ENCODE data around the gene PPP5C.

Gene PPP5C

GRCh38 chr19:46404753-46405468 lies 58.0 kb downstream of the PPP5C start:
- TF ChIP-seq, protein P1, sequence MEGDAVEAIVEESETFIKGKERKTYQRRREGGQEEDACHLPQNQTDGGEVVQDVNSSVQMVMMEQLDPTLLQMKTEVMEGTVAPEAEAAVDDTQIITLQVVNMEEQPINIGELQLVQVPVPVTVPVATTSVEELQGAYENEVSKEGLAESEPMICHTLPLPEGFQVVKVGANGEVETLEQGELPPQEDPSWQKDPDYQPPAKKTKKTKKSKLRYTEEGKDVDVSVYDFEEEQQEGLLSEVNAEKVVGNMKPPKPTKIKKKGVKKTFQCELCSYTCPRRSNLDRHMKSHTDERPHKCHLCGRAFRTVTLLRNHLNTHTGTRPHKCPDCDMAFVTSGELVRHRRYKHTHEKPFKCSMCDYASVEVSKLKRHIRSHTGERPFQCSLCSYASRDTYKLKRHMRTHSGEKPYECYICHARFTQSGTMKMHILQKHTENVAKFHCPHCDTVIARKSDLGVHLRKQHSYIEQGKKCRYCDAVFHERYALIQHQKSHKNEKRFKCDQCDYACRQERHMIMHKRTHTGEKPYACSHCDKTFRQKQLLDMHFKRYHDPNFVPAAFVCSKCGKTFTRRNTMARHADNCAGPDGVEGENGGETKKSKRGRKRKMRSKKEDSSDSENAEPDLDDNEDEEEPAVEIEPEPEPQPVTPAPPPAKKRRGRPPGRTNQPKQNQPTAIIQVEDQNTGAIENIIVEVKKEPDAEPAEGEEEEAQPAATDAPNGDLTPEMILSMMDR (IDR thresholded peaks at IDR 0.05; ENCODE audit: insufficient read depth, missing control alignments) = peak; percentile 1
- FAIRE-seq = no peak
- DNase-seq (ENCODE audit: insufficient read length, low spot score) = no peak

DNA sequence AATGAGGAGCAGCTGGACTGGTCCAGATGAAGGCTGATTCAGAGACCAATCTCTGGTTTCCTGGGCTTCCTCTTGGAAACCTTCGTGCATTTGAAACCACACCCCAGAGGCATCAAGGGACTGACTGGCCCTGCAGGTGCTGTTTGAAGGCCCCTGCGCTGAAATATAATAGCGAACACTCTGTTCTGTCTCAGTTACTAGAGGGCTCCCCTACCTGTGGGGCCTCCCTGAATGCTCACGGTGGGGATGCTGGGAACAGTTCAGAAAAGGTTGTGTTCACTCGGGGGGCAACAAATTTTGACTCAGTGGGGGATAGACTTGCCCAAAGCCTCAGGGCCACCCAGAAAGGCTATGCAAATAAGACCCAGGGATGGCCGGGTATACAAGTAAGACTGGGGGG lies 60.1 kb downstream of the PPP5C start:
- no peak for DNase-seq (ENCODE audit: insufficient read length, low spot score)
- TF ChIP-seq, protein P1 (IDR thresholded peaks at IDR 0.05; ENCODE audit: insufficient read depth, missing control alignments) = no peak
- FAIRE-seq = no peak

- FAIRE-seq (no peak), DNase-seq (ENCODE audit: insufficient read length, low spot score) (no peak)
- TF ChIP-seq, protein P1 (IDR thresholded peaks at IDR 0.05; ENCODE audit: insufficient read depth, missing control alignments) = no peak
These were observed 61.2 kb downstream of the PPP5C start for GRCh38 chr19:46407856-46408663.

- DNase-seq (ENCODE audit: insufficient read length, low spot score) = no peak
- FAIRE-seq = no peak
- TF ChIP-seq, protein P1 (IDR thresholded peaks at IDR 0.05; ENCODE audit: insufficient read depth, missing control alignments) = no peak
These were observed 61.8 kb downstream of the PPP5C start for GRCh38 chr19:46408664-46409039.

DNA sequence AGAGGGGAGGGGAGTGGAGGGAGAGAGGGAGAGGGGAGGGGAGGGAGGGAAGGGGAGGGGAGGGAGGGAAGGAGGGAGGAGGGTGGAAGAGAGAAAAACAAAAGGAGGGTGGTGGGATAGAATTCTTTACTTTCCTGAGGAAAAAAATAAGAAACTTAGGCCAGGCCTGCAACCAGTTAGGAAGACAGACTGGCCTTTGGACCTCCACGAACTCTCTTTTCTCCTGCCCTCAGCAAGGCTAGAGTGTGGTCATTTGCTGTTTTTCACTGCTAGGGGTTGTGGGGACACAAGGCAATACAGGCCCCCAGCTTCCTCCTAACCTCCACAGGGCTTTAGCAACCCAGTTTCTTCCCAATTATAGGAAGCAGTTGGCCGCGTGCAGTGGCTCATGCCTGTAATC lies 62.3 kb downstream of the PPP5C start:
- TF ChIP-seq, protein P1 (IDR thresholded peaks at IDR 0.05; ENCODE audit: insufficient read depth, missing control alignments) = no peak
- DNase-seq (ENCODE audit: insufficient read length, low spot score) (no peak), FAIRE-seq (no peak)

- TF ChIP-seq, protein P1 (IDR thresholded peaks at IDR 0.05; ENCODE audit: insufficient read depth, missing control alignments) = no peak
- FAIRE-seq (no peak), DNase-seq (ENCODE audit: insufficient read length, low spot score) (no peak)
These were observed 63.6 kb downstream of the PPP5C start for GRCh38 chr19:46410205-46411087.
